ENCODE results near the gene GPR68.
A peak's percentile ranks its signal among the peaks of the same experiment; 100 is the strongest.
"Not testable (repeated sequence)": the region's sequence is repeated elsewhere in the genome, so short reads cannot be mapped to it uniquely, and the experiment has no call there.

The GPR68 gene

DNA sequence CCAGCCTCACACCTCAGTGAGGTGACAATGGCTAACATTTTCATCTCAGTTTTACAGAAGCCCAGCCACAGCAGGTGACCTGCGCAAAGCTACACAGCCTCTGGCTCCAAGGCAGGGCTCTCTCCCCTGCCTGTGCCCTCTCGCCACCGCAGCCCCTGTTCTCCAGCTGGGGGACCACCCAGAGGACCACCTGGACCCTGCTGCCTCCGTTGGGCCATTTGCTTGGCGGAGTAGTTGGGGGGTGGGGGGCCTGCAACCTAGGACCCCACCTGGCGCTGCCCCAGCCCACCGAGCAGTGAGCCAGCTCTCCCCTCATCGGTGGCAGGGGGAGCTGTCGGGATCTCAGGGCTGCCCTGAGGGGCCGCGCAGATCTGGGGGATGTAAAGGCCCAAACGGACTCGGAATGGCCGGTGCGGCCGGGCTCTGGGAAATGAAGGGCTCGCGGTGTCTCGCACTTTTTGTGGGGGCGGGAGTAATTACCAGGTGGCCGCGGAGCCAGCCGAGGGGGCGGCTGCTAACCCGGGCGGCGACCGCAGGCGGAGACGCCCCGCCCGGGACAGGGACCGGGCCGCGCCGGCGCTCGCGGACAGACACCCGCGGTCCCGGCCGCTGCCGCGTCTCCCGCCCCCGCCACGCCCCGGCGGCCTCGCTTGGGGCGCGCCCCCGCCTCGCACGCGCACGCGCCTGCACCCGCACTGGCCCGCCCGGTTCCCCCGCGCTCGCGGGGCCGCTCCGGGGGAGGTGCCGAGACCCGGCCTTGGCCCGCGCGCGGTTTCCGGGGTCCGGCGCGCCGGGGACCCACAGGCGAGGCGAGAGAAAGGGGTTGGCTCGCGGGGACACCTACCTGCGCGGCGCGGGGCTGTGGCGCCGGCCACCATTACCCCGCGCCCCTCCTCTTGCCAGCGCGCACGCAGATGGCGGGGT is 8.6 kb upstream of the GPR68 start:
- DNase-seq = no peak

DNA sequence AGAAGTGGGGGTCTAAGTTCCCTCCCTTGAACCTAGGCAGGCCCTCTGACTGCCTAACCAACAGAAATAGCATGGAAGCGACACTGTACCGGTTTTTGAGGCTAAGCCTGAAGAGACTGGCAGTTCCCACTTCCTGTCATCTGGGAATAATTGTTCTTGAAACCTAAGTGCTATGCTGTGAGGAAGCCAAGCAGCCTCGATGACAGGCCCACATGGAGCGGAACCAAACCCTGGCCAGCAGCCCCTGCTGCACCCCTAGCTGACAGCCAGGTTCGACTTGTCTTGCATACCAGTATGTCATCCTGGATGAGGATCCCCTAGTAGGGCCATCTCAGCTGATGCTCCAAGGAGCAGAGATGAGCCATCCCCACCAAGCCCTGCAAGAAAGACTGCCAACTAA is 6.4 kb upstream of the GPR68 start:
- no peak for DNase-seq

DNA sequence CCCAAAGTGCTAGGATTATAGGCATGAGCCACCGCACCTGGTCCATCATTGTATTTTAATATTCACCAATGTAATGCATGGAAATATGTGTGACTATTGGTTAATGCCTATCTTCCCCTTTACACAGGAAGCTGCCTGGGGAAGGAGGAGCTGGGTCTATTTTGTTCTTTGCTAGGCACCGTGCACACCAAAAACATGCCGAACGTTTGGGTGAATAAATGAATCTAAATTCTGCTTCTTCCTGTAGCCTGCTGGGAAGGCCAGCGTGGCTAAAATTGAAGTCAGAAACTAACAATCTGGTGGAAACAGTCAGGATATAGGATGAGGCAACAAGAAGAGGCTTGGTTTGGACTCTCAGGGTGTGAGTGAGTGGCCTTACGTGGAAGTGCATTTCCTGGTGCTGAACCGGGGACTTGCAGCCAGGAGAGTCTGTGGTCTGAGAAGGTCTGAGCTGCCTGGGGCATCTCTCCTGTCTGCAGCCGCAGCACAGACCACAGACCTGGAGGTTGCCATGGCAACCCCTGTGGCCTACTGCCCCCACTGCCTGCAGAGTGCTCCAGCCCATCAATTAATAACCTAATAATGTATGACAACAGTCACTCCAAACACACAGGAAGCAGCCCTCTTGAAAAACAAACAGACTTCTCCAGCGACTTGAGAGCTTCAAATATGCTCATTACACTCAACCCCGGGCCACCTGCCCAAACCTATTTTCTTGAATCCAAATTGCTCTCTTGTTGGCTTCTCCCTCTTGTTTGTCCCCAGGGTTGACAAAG is 5.5 kb upstream of the GPR68 start:
- no peak for DNase-seq

DNA sequence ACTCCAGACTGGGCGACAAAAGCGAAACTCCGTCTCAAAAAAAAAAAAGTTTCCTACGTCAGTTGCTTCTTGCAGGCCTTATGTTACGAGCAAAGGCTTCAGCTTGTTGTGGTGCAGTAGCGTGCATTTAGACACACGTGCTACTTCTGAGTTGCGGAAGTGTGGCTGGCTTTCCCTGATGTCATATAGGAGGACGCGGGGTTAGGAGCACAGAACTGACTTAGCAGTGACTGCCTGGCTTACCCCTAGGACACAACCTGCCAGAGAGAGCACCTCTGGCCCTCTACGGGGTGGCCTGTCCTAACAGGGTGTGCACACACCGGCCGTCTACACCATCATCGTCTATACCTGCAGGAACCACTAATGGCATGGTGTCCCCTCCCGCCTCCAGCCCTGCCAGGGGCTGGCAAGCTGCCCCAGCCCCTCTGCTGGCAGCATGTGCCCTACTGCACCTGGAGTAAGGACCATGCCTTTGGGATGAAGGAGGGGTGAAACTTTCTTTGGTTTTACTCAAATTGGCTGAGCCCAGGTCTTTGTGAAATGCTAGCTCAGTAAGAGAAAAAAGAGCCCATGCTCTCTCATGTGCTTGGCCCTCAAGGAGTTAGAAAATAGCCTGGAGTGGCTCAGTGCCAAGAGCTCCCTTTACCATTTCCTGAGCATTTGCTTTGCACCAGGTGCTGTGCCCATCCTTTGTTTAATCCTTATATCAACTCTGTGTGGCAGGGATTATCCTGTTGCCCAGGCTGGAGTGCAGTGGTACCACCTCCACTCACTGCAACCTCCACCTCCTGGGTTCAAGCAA is 1.7 kb upstream of the GPR68 start:
- DNase-seq = no peak

DNA sequence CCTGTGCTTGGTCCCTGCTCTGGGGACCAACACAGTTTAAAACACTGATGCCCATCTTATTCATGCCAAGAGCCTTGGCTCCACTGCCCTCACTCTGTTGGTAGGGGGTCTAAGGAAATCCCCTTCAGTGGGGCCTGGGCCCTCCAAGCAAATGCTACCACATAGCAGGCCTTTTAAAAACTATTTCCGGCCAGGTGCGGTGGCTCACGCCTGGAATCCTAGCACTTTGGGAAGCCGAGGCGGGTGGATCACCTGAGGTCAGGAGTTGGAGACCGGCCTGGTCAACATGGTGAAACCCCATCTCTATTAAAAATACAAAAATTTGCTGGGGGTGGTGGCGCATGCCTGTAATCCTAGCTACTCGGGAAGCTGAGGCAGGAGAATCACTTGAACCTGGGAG is 1.1 kb upstream of the GPR68 start:
- not testable (repeated sequence) for DNase-seq

DNA sequence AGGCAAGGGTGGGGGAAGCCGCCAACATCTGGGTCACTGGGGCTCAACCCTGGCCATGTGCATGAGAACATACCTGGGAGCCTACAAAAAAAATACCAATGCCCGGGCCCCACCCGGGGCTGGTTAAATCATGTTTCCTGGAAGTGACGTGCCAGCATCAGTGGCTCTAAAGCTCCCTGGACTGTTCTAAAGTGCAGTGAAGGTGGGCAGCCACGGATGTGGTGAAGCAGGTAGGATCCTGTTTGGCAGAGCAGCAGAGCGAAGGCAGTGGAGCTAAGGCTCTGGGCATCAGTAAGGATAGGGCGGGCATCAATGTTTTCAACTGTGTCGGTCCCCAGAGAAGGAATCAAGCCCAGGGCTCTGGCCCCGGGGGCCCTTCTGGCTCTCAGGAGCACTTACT is 525 bp upstream of the GPR68 start:
- no peak for DNase-seq

DNA sequence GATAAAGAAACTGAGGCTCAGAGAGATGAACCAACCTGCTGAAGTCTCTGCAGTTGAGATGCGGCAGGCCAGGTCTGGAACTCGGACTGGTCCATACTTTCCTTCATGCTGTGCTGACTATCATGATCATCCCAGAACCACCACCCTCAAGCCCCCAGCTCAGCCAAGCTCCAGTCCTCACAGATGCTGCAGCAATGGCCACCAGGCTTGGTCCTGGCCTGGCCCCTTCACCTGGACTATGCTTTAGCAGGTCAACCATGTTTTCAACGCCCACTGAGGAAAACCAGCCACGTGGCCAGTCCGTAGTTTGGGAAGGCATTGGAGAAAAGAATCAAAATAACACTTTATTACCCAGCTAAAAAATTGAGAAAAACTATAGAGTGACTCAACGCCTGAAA is 1.4 kb downstream of the GPR68 start:
- DNase-seq = no peak

DNA sequence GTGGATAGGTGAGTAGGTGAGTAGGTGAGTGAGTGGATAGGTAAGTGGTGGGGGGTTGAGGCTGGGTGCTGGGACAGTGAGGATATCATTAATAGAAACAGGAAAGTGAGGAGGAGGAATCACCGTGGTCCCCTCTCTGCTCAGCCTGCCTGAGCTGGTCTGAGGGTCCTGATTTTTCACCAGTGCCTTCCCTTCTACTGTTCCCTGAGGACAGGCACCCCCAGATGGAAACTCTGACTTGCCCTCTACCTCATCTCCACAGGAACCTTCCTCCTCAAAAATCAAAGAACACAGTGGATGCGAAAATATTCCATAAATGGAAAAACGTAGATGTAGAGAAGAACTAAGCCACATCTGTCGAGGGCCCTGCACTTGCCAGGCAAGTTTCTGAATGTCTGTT is 1.9 kb downstream of the GPR68 start:
- DNase-seq = no peak

DNA sequence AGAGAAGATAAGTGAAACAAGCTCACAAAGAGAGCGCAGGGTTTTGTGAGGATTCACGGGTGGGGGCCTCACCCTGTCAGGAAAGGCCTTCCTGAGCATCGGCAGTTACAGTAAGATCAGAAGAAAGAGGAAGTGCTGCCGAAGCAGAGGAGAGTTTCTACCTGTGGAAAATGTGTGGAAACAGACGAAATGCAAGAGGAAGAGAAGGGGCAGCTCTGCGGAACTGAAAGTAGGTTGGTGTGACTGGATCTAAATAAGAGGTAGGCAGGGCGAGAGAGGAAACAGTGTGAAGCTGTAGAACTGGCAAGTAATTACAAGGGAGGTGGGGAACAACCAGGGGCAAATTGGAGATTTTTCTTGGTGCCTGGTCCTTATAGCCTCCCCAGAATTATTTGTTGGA is 2.6 kb downstream of the GPR68 start:
- DNase-seq = no peak

DNA sequence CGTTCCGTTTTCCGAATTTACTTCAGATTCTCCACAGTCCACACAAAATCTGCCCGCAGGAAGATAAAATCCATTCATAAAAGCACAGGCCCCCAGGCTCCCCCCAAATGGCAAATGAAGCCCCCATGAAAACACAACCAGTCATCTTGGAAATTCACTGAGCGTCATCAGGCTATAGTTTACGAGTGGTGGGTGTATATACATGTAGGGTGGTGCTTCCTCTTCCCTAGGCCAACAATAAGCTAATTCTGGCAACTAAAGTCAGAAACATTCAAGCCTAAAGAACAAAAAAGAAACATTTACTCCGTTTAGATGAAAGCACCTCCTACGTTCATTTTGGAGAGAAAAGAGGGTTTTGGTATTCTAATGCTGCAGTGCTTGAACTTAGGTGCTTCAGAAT is 5.8 kb downstream of the GPR68 start:
- DNase-seq = no peak

DNA sequence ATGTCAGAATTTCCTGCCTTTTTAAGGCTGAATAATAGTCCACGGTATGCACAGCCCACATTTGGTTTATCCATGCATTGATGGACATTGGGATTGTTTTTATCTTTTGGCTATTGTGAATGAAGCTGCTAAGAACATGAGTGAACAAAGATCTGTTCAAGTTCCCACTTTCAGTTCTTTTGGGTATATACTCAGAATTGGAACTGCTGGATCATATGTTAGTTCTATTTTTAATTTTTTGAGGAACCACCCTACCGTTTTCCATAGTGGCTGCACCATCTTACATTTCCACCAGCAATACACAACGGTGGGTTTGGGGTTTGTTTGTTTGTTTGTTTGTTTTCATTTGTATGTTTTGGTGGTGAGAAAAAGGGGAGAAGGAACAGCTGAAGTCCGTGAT is 6.4 kb downstream of the GPR68 start:
- no peak for DNase-seq

DNA sequence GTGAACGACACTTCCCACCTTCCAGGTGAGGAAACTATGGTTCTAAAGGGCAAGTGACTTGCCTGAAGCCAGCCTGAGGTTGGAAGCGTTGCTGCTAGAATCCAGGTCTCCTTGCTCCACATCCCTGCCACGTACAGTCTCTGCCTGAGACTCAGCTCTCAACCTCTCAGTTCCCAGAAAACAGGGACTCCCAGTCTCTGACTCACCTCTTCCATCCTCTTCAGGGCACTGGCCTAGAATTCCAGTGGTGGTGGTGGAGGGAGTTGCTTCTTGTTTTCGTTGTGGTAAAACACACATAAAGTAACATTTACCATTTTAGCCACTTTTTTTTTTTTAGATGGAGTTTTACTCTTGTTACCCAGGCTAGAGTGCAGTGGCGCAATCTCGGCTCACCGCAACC is 7.3 kb downstream of the GPR68 start:
- no peak for DNase-seq

DNA sequence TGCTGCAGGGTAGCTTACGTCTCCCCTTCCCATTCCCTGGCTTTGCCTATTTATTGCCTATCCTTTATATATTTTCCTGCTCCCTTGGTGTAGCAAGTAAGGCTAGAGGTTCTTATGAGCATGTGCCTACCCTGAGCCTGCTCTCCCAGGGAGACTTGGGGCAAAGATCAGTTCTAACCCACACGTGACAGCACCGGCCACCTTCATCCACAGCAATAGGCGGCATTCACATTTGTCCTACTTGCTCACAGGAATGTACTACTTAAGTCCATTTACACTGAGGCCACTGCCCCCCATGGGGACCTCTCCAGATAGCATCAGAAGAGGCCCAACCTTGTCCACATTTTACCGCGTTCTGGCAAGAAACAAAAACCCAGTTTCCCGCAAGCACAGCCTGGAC is 8.7 kb downstream of the GPR68 start:
- DNase-seq = no peak

DNA sequence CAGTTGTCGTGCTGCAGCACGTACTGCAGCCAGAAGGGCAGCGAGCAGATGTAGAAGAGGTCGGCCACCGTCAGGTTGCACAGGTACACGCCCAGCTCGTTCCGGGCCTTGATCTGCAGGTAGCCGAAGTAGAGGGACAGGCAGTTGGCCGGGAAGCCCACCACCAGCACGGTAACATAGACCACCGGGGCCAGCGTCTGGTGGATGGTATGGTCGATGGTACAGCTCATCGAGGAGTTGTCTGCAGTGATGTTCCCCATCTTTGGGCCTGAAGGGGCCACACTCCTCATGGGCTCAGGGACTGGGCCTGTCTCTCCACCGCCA is 9.8 kb downstream of the GPR68 start:
- no peak for DNase-seq

DNA sequence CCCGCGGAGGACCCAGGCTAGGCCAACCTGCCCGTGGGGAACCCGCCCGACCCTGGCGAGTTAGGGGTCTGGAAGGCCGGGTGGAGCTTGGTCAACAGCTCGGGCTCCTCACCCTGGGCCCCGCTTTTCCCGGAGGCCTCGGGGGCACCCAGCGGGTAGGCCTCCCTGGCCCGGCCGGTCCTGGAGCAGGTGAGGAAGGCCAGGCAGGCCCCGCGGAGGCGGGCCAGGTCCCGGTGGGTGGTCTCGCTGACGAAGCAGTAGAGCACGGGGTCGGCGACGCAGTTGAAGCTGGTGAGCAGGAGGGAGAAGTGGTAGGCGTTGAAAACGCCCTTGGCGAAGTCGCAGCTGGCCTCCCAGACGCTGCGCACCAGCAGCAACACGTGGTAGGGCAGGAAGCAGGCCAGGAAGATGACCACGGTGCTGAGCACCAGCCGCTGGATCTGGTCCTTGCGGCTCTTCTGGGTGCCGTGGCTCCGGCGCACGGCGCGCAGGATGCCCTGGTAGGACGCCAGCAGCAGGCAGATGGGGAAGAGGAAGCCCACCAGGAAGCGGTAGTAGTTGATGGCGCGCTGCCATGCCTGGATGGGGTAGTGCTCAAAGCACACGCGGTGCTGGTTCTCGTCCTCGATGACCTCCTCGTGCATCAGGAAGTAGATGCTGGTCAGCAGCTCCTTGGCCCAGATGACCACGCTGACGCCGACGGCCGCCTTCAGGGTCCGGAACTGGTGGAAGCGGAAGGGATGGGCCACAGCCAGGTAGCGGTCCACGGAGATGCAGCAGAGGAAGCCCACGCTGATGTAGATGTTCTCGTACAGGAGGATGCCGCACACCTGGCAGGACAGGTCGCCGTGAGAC is 10.3 kb downstream of the GPR68 start:
- DNase-seq = no peak

DNA sequence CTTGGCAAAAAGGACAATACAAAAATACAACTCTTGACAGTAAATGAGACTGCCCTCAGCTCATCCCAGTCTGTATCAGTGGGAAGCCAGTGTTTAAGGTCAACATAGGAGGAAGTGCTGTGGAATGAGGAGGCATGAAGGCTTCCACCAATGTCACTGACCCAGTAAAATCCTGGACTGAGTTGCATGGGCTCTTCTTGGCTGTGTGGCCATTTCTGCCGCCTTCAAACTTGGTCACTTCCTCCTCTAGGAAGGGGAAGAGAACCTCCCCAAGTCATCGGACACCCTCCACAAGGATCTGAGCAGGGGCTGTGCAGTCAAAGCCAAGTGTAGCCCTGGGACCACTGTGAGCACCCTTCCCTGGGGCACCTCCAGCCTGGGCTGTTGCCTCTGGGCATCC is 11.9 kb downstream of the GPR68 start:
- no peak for DNase-seq

DNA sequence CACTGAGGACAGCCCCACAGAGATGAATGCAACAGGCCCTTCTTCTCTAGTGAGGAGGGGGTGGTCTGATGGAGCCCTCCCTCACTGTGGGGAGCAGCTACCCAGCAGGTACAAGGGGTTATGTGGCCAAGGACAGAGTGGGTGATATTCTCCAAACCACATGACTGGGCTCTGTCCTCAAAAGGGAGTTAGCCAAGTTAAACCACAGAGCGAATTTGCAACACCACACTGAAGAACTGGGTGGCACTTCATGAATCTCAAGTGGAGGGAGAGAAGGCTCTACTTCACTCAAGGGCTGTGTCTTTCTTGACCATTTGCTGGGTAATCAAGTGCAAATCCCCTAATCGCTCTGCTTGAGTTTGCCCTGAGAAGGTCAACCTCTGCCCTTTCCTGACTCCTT is 12.5 kb downstream of the GPR68 start:
- DNase-seq = no peak

DNA sequence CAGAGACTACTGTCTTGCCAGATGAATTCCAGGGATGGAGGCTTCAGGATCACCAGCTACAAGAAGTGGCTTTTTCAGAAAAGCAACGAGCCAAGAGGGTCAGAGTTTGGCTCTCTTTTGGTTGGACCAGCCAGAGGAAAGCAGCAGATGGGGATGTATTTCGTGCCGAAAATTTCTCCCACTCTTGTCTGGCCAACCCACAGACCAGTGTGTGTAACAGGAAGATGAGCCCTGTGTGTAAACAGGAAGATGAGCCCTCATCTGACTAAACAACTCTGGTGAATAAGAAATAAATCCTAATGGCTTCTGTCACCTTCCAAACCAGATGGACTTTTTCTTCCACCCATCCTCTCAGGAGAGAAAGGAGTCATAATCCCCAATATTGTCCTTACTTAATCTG is 13.1 kb downstream of the GPR68 start:
- no peak for DNase-seq

DNA sequence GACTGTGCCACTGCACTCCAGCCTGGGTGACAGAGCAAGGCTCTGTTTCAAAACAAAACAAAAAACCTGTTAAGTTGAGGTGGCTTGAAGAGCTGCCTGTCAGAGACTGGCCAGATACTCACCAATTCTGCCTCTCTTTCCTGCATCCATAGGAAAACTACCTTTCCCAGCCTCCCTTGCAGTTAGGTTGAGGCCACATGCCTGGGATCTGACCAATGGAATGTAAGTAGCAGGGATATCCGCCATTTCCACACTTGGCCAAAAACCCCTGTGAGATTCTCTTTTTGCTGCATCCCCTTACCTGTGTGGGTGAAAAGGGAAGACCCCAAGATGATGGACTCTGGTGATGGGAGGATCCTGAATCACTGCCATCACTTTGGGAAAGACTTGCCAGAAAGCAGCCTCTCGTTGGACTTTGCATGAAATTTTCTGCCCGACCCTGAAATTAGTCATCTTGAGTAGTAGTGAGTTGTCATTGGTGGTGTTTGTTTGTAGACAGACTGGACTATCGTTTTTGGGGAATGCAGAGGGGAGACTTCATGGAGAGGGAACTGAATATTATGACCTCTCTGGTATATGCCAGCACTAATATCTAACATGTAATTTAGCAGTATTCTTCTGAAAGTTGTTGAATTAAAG is 14.0 kb downstream of the GPR68 start:
- DNase-seq = no peak

DNA sequence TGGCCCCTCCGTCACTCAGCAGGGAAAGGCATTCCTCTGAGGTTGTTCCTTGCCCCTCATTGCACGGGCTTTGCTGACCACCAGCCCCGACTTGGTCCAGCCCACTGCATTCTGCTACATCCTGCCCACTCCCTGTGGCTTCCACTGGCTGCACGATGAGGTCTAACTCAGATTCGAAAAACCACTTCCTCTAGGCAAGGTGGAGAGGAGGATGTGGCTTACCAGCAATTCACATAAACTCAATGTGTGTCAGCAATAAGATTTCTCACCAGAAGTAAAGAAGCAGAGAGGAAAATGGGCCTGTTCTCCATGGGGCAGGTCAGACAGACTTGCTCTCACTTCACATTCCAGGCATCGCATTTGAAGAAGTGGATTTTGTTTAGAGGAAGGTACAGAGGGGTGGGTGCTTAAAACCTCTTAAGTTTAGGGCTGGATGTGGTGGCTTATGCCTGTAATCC is 14.7 kb downstream of the GPR68 start:
- DNase-seq = peak; percentile 45

DNA sequence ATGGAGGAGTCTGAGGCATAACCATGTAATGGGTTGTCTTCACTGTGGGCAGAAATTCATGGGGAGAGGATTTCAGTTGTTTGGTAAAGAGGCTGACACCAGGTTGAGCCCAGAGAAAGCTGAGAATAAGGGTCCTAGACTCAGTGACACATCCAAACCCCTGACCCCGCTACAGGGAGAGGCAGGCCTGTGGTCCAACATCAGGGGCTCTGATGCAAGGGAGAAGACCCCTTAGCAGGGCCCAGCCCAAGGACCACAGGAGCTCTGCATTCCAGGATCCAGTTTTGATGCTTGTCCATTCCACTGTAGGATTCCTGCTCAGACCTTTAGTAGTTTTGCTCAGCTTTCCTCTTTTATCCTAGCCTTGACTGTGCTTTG is 15.5 kb downstream of the GPR68 start:
- no peak for DNase-seq
